Measurements from ENCODE around the gene ZG16.
"Not testable (repeated sequence)": the region's sequence is repeated elsewhere in the genome, so short reads cannot be mapped to it uniquely, and the experiment has no call there.

- not testable (repeated sequence) for TF ChIP-seq CTCF (IDR thresholded peaks at IDR 0.05; ENCODE audit: control extremely low read depth in 1 of 3, insufficient read depth in 1 of 3, low read depth in 1 of 3, low read length in 3 of 3); RAD21 (IDR thresholded peaks at IDR 0.05 in 1 of 2, conservative IDR thresholded peaks at IDR 0.05 in 1 of 2; ENCODE audit: low read depth in 2 of 2, low read length in 2 of 2); MAX (IDR thresholded peaks at IDR 0.05); TCF12 (IDR thresholded peaks at IDR 0.05; ENCODE audit: low read depth, low read length); SP2 (IDR thresholded peaks at IDR 0.05; ENCODE audit: low read length); NANOG (IDR thresholded peaks at IDR 0.05; ENCODE audit: insufficient read depth, low read depth, low read length, poor library complexity, severe bottlenecking); SIN3A (conservative IDR thresholded peaks at IDR 0.05 in 1 of 2, IDR thresholded peaks at IDR 0.05 in 1 of 2; ENCODE audit: low read depth in 1 of 2, low read length in 2 of 2); POLR2A (IDR thresholded peaks at IDR 0.05; ENCODE audit: control extremely low read depth in 1 of 2, low read depth in 2 of 2, low read length in 2 of 2)
These were observed 46.1 kb upstream of the ZG16 start for GRCh38 chr16:29731768-29732601.
